Measurements from ENCODE around the gene DMPK.

DNA sequence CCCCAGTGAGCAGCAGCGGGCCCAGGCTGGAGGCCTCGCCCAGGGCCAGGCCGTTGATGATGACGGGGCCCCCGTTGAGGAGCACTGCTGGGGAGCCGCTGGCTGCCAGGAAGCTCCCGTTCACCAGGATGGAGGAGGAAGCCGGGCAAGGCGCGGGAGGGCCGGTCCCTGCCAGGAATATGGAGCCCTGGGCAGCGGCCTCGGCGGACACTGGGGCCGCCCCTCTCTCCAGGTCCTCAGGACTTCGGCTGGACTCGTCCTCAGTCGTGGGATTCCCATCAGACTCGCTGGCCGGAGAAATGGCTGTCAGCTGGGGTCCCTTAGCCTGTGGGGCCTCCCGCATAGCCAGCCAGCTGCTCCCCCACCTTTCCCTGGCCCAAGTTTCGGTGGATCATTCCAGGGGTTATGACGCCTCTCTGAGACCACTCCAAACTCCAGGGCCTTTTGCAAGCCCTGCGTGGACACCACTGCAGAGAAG lies 15.4 kb downstream of the DMPK start:
- TF ChIP-seq, protein P1, sequence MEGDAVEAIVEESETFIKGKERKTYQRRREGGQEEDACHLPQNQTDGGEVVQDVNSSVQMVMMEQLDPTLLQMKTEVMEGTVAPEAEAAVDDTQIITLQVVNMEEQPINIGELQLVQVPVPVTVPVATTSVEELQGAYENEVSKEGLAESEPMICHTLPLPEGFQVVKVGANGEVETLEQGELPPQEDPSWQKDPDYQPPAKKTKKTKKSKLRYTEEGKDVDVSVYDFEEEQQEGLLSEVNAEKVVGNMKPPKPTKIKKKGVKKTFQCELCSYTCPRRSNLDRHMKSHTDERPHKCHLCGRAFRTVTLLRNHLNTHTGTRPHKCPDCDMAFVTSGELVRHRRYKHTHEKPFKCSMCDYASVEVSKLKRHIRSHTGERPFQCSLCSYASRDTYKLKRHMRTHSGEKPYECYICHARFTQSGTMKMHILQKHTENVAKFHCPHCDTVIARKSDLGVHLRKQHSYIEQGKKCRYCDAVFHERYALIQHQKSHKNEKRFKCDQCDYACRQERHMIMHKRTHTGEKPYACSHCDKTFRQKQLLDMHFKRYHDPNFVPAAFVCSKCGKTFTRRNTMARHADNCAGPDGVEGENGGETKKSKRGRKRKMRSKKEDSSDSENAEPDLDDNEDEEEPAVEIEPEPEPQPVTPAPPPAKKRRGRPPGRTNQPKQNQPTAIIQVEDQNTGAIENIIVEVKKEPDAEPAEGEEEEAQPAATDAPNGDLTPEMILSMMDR (conservative IDR thresholded peaks at IDR 0.05; ENCODE audit: low read depth, low read length): no peak
- TF ChIP-seq EZH2 (IDR thresholded peaks at IDR 0.05; ENCODE audit: low read length, unreplicated experiment) (no peak), EZH2phosphoT487 (IDR thresholded peaks at IDR 0.05; ENCODE audit: borderline replicate concordance, low read length) (no peak)

All from PC-3 (cell line).